ENCODE data around the gene IL19.

Gene IL19

DNA sequence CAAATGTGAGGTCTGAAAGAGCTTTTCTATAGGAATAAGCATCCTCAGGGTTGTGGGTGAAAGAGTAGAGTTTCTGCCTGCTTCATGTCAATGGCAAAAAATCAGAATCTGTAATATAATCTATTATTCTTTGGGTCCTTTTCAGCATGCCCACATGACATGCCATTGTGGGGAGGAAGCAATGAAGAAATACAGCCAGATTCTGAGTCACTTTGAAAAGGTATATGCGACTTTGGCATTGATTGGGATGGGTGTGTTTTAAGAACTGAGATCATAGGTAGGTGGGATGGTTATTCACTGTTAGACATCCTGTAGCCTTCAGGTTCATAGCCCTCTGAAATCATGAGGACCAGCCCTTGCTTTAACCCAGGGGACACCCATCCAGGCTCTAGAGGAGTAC lies 96.7 kb downstream of the IL19 start:
- DNase-seq = no peak

DNA sequence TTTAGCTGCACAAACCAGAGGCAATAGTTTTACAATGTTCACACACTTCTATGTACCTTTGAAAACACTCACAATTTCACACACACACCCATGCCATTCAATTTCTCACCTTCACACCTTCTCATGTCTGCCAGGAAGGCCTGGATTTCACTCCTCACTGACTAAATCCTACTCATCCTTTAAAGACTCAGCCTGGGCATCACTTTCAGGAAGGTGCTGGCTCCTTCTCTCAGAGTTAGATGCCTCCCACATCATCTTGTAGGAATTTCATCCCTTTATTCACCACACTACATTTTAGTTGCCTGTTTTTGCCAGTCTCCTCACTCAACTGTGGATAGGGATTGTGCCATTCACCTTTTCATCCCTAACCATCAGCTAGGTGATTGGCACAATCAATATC lies 97.1 kb downstream of the IL19 start:
- DNase-seq = no peak

DNA sequence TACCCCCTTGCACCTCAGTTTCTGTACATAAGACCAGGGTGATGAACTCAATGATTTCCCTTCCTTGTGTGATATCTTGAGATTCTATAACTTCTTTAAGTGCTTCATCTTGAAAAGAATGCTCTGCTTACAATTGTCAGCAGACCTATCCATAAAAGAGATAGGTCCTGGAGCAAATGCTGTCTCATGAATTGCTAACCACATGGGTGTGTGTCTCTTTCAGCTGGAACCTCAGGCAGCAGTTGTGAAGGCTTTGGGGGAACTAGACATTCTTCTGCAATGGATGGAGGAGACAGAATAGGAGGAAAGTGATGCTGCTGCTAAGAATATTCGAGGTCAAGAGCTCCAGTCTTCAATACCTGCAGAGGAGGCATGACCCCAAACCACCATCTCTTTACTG lies 97.7 kb downstream of the IL19 start:
- no peak for DNase-seq

DNA sequence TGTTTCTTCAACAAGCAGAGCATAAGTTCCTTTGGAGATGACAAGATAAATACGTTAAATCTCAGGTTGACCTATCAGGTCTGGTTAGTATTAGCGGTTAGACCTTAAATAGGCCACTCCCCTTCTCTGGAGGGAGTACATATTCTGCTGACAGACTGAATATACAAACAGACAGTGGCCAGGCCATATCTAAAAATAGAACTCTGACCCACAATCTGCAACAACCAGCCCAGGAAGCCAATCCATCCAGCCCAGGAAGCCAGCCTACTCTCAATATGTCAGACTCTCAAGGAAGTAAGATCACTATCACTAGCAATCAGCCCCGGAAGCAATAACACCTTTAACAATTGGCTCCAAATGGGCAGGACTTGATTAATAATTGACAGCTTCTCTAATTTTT lies 101.6 kb downstream of the IL19 start:
- no peak for DNase-seq

DNA sequence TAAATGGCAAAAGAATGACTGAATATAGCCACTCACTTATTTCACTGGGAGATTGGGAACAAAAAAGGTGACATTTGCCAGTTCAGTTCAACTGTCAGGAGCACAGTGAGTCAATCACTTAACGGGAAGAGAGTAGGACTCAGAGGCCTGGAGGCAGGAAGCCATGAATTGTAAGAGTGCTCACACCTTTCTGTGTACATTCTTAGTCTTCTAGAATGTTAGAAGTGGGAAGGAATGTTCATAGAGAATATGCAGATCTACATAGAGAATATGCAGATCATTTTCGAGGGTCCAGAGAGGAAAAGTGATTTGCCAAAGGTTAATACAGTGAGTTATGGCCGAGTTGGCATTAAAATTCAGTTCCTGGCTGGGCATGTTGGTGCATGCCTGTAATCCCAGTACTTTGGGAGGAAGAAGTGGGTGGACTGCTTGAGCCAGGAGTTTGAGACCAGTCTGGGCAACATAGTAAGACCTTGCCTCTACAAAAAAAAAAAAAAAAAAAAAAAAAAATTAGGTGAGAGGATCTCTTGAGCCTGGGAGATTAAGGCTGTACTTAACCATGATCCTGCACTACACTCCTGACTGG lies 103.1 kb downstream of the IL19 start:
- DNase-seq = no peak

DNA sequence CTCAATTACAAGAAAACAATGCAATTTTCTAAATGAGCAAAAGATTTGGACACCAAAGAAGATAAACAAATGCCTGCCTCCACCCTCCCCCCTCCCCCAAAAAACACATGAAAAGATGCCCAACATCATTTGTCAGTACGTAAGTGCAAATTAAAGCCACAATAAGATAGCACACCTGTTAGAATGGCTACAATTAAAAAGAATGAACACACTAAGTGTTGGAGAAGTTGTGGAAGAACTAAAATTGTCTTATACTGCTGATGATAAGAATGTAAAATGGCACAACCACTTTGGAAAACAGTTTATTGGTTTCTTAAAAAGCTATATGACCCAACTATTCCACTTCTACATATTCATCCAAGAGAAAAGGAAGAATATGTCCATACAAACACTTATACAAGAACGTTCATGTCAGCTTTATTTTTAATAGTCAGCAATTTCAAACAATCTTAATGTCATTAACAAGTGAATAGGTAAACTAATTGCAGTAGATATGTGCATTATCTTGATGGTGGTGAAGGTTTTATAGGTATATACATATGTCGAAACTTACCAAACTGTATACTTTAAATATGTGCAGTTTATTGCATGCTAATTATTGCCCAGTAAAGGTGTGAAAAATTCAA lies 105.3 kb downstream of the IL19 start:
- no peak for DNase-seq

DNA sequence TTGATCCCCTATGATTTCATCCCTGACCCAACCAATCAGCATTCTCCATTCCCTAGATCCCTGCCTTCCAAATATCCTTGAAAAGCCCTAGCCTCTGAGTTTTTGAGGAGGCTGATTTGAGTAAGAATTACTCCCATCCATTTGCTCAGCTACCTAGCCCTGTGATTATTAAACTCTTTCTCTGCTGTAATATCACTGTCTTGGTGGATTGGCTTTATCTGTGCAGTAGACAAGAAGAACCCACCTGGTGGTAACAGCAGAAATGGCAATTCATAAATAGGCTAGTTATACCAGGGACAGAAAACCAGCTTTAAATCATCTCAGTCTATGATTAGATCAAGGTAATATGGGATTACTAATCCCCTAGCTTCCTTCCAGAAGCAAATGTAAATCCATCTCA lies 107.9 kb downstream of the IL19 start:
- no peak for DNase-seq

DNA sequence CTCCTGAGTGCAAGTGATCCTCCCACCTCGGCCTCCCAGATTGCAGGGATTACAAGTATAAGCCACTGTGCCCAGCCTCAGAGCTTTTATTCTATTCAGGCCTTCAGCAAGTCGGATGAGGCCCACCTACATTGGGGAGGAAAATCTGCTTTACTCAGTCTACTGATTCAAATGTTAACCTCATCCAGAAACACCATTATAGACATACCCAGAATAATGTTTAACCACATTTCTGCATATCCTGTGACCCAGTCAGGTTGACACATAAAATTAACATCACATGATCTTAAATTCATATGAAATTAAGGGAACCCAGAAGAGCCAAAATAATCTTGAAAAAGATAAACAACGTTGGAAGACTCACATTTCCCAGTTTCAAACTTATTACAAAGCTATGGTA lies 109.7 kb downstream of the IL19 start:
- DNase-seq = no peak

DNA sequence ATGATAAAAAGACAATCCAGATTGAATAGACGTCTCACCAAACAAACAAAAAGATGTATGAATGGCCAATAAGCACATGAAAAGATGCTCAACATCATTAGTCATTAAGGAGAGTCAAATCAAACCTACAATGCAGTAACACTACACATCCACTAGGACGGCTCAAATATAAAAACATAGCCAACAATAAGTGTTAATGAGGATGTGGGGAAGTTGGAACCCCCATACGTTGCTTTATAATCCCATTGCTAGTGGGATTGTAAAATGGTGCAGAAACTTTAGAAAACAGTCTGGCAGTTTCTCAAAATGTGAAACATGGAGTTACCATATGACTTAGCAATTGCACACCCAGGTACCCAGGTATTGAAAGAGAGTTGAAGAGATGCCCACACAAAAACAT lies 112.0 kb downstream of the IL19 start:
- no peak for DNase-seq

DNA sequence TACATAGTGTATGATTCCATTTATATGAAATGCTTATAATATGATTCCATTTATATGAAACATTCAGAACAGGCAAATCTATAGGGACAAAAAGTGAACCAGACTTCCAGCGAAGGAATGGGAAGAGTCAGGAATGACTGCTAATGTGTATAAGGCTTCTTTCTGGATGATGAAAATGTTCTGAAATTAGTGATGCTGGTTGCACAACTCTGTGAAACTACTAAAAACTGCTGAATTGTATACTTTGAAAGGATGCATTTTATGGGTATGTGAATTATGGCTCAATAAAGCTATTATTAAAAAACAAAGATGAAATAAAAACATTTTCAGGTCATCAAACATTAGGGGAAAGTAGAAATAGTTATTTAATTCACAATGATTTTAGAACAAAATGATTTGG lies 112.6 kb downstream of the IL19 start:
- no peak for DNase-seq

DNA sequence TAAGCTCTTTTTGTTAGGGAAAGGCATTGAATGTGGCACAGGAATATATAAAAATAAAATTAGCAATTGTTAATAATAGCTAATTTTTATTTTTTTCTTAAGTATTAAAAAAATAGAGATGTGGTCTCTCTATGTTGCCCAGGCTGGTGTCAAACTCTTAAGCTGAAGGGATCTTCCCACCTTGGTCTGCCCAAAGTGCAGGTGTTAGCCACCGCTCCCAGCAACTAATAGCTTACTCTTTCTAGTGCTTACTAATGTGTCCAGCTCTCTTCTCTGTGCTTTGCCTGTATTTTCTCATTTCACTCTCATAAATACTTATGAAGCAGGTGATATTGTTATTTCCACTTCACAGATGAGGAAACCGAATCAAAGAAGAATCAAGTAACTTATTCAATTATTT lies 113.3 kb downstream of the IL19 start:
- DNase-seq = no peak

DNA sequence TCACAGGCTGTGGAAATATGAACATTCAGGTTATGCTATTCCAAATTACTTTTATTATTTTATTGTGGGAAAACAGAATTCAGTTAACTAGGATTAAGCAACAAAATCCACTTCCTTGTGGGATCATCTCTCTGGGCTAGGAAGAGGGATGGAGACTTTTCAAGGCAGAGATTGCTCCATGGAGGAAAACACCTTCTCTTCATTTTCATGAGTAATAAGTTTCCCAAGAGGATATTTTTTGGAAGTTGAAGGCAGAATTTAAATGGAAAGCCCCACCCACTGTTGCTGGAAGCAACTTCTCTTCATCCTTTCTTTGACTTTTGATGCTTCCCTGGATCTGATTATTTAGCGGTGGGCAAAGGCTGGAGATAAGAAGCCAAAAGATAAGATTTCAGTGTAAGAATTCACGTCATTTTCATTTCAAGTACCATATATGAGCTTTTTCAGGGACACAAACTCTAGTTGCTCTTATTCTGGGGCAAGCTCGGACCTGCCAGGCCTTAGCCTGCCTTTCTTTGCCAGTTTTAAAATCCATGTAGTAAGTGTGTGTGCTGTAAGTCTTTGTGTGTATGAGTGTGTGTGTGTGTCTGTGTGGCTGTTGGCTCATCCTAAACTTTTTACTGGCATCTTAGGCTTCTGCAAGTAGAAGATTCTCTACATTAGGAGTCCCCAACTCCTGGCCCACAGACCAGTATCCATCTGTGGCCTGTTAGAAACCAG lies 114.9 kb downstream of the IL19 start:
- DNase-seq = no peak

DNA sequence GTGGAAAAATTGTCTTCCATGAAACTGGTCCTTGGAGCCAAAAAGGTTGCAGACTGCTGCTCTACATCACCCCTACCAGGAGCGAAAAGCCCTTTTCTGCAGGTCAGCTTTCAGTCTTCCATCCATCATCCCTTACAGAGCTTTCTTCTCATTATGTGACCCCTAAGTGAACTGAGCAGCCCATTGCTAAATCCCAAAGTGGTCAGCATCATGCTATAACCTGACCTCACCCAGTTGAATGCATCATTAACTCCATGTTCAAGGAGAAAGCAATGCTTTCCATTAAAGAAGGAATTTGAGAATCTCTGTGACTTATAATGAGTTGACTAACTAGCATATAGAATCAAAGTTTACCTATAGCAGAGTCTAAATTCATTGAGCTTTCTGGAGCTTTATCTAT lies 116.3 kb downstream of the IL19 start:
- DNase-seq = no peak

DNA sequence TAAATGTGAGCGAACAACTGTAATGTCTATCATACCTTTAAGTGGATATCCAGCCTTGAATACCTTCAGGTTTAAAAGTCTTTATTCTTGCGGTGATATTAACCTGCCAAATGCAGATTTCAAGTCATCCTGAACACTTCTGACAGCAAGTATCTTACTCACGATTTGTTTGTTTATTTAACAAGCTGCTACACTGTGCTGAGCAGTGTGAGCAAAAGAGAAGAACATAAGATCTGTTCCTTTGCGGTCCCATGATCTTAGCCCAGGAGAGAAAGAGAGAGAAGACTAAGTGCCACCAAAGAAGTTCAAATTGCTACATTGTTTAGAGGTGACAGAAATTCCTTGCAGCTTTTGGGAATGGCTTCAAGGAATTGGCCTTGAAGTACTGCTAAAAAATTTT lies 117.1 kb downstream of the IL19 start:
- DNase-seq = no peak

DNA sequence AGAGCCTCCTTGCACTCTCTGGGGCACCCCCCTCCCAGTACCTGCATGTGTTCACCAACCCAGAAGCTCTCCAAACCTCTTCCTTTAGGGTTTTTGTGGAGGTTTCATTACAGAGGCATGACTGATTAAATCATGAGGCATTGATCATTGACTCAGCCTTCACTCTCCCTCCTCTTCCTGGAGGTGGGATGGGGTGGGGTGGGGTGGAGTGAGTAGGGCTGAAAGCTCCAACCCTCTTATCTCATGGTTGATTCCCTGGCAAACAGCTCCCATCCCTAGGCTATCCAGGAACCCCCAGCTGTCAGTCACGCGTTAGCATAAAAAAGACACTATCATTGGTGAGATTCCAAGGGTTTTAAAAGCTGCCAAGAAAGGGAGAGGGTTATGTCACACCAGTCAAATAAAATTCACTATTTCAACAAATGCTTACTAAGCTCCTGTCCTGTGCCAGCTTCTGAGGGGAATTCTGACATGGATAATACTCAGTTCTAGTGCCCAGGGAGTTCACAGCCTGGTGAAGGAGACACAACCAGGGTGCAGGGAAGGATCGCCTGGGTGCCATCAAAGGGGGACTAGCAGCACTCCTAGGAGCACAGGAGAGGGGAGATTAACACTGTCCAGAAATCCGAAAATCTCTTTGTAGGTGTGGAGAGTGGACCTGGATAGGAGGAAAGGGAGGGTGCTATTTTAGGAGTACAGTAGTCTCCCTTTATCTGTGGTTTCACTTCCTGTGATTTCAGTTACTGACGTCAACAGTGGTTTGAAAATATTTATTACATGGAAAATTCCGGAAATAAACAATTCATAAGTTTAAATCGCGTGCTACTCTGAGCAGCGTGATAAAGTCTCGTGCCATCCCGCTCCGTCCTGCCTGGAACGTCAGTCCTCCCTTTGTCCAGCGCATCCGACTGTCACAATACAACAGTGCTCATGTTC lies 119.8 kb downstream of the IL19 start:
- DNase-seq = no peak

DNA sequence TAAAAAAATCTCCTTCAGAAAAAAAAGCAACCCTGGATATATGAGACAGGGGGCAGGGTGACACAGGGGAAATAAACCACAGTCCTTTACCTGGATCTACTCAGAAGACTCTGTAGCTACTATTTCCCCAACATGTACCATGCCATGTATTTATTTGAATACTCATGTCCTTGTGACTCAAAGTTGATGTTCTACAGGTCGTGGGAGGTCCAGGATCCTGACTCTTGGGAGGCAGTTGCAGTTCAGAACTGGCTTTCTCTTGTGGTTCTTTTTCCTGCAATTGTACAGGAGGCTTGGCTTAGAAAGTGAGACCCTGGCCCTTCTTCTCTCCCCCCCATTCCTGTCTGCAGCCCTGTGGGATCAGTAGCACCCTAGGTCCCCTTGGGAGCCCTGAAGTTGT lies 120.8 kb downstream of the IL19 start:
- DNase-seq = no peak
